Stimulated activated CD4-positive, alpha-beta T cell treated with anti-CD3 and anti-CD28 coated beads, Interleukin-15, amount 100 ng/mL, for 48 hours (primary cell): Measurements from ENCODE around the gene PEX26.
A peak's percentile ranks its signal among the peaks of the same experiment; 100 is the strongest.
"Not testable (repeated sequence)": the region's sequence is repeated elsewhere in the genome, so short reads cannot be mapped to it uniquely, and the experiment has no call there.

Experiments used
- DNase-seq, 2 donors: peaks; one replicate each; pipeline ENCODE4 v3.0.0-alpha.2; 2020; ENCODE audit warnings: low read depth in 2 of 2

Gene PEX26

DNA sequence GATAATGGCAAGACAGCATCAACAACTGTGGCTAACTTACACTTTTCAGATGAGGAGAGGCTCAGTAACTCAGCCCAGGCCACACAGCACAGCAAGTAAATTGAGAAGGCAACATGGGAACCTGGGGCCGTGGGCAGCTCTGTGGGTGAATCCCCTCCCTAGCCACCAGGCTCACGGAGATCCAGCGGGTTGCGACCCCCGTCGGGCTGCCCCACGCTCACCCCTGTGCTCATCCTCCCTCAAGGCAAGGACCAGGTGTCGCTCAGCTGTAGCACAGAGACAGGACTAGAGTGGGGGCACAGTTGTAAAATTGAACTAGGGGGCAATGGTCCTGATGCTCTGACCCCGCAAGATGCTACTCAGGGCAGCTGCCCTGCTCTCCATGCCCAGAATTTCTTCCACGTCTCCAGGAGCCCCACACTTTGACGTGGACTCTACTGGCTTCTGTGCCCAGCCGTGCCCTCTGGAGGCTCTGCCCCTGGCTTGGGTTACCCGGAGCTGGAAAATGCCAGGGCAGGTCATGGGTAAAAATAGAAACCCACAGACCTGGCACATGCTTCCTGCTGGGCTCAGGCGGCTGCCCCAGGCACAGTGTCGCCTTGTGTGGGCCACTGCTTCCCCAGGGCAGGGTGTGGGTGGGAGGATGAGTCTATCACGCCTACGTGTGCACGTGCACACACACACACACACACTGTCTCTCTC is 41.8 kb downstream of the PEX26 start:
- DNase-seq, result no peak

DNA sequence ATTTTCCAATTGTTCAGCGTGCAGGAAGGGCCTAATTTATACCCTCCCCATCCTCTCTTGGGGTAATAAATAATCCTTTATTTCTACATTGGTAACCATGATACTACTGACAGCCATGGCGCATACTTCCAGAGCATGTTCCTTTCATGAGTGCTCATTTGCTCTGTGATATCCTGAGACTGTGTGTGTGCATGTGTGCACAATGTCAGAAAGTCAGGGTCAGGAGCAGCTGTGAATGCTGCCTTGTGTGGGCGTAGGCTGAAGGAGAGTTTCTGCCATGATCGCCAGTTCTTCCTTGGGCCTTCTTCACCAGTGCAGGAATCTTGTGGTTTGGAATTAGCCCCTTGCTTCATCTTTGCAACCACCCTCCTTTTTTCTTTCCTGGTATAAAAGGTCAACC is 43.1 kb downstream of the PEX26 start:
- no peak for DNase-seq

DNA sequence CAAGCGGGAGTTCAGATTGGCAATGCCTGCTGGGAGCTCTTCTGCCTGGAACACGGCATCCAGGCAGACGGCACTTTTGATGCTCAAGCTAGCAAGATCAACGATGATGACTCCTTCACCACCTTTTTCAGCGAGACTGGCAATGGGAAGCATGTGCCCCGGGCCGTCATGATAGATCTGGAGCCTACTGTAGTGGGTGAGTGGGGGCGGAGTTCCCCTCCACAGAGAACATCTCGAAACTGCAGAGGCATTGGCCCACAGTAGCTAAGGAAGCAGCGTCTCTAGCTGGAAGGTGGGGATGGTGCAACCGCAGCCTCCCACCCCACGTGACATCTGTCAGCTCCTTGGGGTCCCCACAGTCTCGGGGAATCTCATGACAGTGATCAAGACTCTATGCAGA is 43.7 kb downstream of the PEX26 start:
- no peak for DNase-seq

DNA sequence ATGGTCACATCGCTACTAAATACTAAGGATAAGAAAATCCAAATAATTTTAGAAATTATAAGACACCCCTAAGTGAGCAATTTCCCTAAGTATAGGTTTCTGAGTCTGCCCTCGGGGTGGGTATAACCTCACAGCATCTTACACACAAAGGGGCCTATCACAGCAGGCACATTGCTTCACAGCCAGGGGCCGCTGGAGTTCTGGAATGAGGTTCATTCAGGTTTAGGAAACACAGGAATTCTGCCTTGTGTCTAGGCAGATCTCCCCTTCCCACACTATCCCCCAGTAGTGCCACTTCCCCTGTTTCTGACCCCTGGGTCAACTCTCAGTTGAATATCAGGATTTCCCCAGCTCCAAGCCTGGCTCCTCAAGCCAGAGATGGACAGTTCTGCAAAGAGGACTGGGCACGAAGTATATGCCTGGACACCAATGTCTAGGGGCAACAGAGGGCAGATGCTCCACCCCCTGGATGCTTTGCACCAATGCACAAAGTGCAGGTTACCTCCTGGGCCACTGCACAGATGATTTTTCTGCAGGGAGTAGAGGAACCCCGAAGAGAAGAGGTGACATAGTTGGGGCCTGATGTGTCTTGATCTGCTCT is 44.3 kb downstream of the PEX26 start:
- DNase-seq, result no peak

DNA sequence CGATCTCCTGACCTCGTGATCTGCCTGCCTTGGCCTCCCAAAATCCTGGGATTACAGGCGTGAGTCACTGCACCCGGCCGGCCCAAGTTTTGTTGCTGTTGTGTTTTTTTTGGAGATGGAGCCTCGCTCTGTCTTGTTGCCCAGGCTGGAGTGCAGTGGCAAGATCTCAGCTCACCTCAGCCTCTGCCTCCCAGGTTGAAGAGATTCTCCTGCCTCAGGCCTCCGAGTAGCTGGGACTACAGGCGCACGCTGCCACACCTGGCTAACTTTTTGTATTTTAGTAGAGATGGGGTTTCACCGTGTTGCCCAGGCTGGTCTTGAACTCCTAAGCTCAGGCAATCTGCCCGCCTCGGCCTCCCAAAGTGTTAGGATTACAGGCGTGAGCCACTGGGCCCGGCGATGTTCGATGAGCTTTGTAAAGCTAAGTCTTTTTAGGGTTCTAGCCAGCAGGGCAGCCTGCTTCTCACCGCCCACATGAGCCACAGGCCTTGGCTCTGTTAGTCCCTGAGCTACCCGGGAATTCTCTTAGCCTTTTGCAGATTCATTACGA is 45.8 kb downstream of the PEX26 start:
- DNase-seq, result not testable (repeated sequence)

DNA sequence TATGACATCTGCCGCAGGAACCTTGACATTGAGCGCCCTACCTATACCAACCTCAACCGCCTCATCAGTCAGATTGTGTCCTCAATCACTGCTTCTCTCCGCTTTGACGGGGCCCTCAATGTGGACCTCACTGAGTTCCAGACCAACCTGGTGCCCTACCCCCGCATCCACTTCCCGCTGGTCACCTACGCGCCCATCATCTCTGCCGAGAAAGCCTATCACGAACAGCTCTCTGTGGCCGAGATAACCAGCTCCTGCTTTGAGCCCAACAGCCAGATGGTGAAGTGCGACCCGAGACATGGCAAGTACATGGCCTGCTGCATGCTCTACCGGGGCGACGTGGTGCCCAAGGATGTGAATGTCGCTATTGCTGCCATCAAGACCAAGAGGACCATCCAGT is 48.8 kb downstream of the PEX26 start:
- no peak for DNase-seq

DNA sequence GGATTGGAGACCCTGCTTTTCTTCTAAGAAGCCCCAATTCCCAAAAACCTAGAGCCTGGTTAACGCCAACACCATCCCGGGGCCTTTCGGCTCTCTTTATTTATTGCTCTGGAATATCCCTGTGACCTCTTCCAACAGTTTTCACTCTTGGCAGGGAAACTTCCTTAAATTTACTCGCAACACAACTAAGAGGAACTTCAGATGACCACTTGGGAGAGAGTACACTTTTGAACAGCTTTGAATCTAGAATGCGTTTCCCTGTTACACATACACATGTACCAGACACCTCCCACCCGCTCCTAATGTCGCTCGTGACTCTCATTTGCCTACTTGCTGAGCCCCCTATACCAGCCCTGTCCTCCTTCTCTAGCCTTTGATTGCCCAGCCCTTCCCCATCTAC is 52.2 kb downstream of the PEX26 start:
- no peak for DNase-seq

DNA sequence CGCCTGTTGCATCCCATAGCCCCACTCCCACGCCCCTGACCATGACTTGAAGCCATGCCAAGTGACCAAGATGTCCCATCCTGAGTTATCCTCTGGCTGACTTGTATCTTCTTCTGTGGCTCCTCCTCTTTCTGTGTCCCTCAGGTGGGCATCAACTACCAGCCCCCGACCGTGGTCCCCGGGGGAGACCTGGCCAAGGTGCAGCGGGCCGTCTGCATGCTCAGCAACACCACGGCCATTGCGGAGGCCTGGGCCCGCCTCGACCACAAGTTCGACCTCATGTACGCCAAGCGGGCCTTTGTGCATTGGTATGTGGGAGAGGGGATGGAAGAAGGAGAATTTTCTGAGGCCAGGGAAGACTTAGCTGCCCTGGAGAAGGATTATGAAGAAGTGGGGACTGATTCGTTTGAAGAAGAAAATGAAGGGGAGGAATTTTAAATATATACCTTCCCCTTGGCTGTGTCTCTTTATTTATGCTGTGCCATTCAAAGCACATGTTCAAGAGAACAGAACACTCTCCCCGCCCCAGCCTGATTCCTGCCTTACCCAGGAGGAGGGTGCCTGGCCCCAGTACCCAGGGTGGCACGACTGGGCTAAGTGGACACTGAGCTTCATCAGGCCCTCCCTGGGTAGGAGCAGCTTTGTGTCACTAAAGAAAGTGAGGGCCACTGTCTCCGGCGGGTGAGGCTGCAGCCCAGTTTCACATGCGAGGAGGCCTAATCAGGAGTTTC is 53.1 kb downstream of the PEX26 start:
- no peak for DNase-seq

DNA sequence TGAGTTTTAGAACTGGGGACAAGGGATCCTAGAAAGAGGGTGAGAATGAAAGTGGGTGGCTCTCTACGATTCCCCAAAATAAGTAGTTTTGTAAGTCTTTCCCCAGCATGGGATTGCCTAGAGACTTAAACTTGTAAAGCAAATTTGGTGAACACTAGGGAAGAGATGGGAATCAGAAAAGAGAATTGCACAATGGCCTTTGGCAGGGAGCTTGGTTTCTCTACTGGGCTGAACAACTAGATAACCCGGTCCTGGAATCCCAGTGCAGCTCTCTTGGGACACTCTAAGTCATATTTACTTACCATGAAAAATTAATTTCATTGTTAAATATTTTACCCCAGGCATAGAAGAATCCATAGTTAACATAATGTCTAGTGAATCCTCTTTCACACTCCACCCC is 55.7 kb downstream of the PEX26 start:
- no peak for DNase-seq

DNA sequence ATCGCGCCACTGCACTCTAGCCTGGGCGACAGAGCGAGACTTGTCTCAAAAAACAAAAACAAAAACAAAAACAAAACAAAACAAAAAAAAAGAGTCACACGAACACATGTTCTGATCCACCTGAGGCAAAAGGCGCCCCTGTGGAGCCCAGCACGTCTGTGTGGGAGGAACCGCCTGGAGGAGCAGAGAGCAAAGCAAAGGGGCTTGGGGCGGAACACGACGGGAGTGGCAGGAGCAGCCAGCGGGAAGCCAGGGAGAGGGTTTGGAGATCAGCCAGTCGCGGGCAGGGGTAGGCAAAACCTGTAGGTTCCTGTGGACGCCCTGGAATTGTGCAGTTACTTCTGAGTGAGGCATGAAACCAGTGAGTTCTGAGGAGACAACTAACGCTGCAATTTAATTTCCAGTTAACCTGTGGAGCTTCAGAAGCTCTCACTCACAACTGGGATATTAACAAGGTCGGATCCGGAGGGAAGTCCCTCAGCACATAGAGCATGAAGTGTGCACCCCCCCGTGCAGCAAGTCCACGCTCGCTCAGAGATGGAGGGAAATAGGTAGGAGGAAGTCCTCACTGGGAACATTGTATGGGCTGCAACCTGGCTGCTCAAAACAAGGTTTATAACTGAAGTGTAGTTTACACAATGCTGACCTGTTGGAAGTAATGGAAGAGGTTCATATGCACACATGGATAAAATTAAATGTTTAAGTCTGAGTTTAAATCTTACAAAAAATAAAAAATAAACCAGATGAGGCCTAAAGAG is 59.0 kb downstream of the PEX26 start:
- no peak for DNase-seq

DNA sequence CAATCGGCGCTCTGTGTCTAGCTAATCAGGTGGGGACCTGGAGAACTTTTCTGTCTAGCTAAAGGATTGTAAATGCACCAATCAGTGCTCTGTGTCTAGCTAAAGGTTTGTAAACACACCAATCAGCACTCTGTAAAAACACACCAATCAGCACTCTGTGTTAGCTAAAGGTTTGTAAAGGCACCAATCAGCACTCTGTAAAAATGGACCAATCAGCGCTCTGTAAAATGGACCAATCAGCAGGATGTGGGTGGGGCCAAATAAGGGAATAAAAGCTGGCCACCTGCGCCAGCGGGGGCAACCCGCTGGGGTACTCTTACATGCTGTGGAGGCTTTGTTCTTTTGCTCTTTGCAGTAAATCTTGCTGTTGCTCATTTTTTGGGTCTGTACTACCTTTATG is 63.2 kb downstream of the PEX26 start:
- not testable (repeated sequence) for DNase-seq

DNA sequence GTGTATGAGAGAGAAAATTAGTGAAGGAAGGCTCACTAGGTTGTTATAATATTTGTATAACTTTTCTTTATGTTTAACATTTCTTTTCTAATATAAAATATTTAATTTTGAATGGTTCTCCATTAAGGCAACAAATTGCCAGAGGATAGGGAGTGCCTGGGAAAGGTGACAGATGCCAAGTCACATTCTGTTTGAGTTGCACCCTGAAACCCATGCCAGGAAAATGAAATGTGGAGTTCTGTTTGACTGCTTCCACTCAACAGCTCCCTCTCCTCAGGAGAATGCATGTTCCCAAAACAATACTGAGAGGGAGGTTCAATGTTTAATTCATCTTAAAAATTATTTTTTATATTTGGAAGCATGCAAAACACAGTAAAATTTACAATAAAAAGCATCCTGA is 66.3 kb downstream of the PEX26 start:
- DNase-seq, result no peak

DNA sequence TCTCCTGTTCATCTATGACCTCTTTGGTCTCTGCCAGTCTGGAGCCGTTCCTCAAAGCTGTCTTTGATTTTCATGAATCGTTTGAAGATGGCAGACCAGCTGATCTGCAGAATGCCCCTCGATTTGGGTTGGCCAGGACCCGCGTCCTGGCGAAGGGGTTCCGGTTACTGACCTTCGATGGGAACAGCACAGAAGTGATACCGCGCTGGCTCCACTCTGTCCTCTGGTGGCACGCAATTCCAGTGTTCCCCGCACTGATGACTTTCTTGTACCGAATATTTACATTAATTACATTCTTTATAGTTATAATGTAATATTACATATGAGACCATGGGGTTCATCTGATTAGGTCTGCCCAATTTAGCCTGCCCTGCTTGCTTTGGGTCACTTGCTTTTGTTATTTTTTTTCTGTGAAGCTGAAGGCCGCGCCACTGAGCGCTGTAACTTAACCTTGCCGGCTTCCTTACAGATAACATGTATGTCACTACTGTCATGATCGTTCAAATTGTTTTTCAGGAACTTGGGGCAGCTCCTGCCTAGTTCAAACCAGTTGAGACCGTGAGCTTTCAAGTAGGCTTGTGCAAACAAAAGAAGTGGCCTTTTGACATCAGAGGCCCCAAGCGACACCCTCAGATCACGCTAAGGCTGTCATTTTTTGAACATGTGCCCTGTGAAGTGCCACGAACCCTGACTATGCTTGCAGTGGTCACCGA is 68.0 kb downstream of the PEX26 start:
- DNase-seq, result no peak

DNA sequence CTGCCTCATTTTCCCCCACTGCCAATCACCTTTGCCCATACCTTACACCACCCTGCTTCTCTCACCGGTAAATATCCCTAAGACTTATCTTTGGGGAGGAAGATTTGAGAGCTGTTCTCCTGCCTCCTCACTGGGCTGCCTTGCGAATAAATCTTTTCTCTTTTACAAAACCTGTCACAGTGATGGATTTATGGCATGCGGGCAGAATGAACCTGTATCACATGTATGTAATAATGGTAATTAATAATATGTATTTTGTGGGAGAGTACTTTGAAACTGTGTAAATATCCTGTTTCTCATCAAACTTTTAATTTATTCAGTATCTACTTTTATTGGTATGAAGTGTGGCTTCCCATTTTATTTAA is 68.6 kb downstream of the PEX26 start:
- DNase-seq, result no peak

DNA sequence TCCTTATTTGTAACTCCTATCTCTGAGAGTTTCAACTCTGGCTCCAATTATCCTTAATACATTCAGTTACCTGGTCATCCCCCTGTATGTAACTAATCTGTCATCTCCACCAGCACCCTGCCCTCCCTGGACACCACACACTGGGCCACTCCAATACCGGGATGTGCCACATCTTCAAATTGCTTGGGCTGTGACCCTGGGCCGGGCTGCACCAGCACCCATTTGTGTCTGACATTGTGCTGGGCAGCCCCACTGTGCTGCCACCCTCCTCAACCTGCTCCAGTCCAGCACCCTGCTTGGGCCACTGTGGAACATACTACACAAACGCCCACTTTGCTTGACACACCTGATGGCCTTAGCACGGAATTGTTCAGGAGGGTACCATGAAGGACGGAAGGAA is 70.0 kb downstream of the PEX26 start:
- no peak for DNase-seq

DNA sequence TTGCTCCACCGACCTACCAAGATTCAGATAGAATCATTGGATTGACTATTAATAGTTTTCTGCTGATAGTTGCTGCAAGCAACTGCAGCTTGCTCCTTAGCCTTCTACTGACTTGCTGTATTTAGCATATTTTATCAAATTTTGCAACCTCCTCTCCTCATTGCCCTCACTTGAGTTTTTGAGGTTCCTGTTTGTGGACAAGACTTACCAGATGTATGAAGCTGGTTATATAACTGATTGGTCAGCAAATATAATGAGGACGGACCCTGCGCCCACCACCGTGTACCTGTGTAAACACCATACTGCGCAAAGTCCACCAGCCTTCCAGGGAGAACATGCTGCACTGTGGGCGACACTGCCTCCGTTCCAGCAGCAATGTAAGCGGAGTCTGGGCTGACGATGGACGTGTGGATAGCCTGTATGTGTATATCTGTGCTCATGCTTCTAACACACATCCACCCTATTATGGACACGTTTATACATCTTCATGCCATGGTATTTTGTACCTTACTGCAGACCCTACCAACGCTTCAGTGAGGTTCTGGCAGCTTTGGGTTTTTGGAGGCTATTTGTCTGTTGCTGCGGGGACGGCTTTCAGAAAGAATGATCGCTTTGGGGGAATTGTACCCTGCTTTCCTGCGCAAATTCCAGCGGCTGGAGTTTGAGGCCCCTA is 70.6 kb downstream of the PEX26 start:
- no peak for DNase-seq

DNA sequence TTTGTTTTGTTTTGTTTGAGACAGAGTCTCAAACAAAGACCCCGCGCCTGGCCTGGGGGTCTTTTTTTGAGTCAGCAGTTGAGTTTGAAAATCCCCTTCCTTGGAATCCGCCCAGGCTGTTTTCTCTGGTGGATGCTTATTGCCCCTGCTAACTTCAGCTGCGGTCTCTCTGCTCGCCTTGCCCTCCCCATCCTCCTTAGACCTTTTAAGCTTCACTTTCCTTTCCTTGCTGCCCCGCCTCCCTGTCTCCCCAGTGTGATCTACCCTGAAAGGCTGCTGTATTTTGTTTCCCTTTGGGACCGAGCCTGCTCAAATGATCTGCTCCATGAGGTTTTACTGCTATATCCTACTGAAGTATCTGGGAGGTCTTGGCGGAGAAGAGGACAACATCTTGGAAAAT is 74.7 kb downstream of the PEX26 start:
- DNase-seq, result peak in 1 of 2 donors; percentile 8

DNA sequence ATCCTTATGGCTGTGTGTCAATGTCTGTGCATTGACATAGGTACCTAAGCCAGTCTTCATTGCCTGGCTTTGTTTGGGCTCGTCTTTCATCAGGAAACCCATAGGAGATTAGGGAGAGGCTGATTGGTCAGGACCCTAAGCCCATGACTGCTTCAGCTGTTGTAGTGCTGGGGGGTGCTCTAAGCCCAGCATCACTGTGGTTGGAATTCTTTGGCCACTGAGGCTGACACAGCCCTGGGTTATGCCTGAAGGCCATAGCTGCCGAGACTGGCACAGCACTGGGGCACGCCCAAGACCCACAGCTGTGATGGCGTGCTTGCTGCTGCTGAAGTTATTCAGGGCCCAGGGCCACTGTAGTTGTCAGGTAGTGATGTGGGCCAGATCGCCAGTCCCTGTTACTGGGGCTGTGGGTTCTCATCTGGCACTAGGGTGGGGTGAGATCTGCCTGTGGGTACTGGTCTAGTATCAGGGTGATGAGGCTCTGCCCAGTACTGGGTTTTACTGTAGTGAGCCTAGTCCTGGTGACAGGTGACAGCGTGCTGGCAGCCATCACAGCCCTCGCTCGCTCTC is 77.1 kb downstream of the PEX26 start:
- DNase-seq, result no peak
